ENCODE data around the gene CPNE2.

The CPNE2 gene

GRCh38 chr16:57113042-57113453, 20.7 kb downstream of the CPNE2 start:
- Mint-ChIP-seq H3K36me3 (peaks cover 15 to 29% of the 10 kb centered on the region in 2 donors), H3K9me3 (no peaks in the 10 kb centered on the region), H3K4me1 (peaks cover 0 to 11% of the 10 kb centered on the region in 2 donors), H3K4me3 (no peak overlapping the region), H3K27ac (no peak overlapping the region), H3K27me3 (no peaks in the 10 kb centered on the region)
- DNase-seq (no peak), ATAC-seq (replicated peaks) (peak in 1 of 2 donors; percentile 55)

- Mint-ChIP-seq H3K4me3 (no peak overlapping the region), H3K9me3 (no peaks in the 10 kb centered on the region), H3K4me1 (peaks cover 0 to 8% of the 10 kb centered on the region in 2 donors), H3K27ac (peak overlapping the region; percentile 51), H3K27me3 (no peaks in the 10 kb centered on the region), H3K36me3 (peaks cover 17 to 33% of the 10 kb centered on the region in 2 donors)
- ATAC-seq (replicated peaks) = no peak
- DNase-seq = no peak
These were observed 21.3 kb downstream of the CPNE2 start for GRCh38 chr16:57113664-57114063.

GRCh38 chr16:57115168-57115513, 22.8 kb downstream of the CPNE2 start:
- no peaks in the 10 kb centered on the region for H3K27me3 Mint-ChIP-seq
- peaks cover 17 to 33% of the 10 kb centered on the region in 2 donors for H3K36me3 Mint-ChIP-seq
- no peaks in the 10 kb centered on the region for H3K9me3 Mint-ChIP-seq
- H3K4me3 Mint-ChIP-seq = no peak overlapping the region
- H3K27ac Mint-ChIP-seq = no peak overlapping the region
- no peak for ATAC-seq (replicated peaks)
- peaks cover 6 to 16% of the 10 kb centered on the region in 2 donors for H3K4me1 Mint-ChIP-seq
- DNase-seq = no peak

GRCh38 chr16:57115514-57116182, 23.3 kb downstream of the CPNE2 start:
- no peaks in the 10 kb centered on the region for H3K9me3 Mint-ChIP-seq
- H3K27ac Mint-ChIP-seq = no peak overlapping the region
- H3K36me3 Mint-ChIP-seq = peaks cover 19 to 30% of the 10 kb centered on the region in 2 donors
- peaks cover 6 to 16% of the 10 kb centered on the region in 2 donors for H3K4me1 Mint-ChIP-seq
- ATAC-seq (replicated peaks) (no peak), DNase-seq (no peak)
- H3K27me3 Mint-ChIP-seq = no peaks in the 10 kb centered on the region
- H3K4me3 Mint-ChIP-seq = no peak overlapping the region

GRCh38 chr16:57118461-57119084, 26.2 kb downstream of the CPNE2 start:
- H3K36me3 Mint-ChIP-seq = peaks cover 28 to 32% of the 10 kb centered on the region in 2 donors
- H3K27ac Mint-ChIP-seq = no peak overlapping the region
- ATAC-seq (replicated peaks) (no peak), DNase-seq (no peak)
- H3K27me3 Mint-ChIP-seq = no peaks in the 10 kb centered on the region
- H3K4me1 Mint-ChIP-seq = peaks cover 6 to 9% of the 10 kb centered on the region in 2 donors
- H3K9me3 Mint-ChIP-seq = no peaks in the 10 kb centered on the region
- H3K4me3 Mint-ChIP-seq = no peak overlapping the region

- DNase-seq = no peak
- Mint-ChIP-seq H3K4me3 (no peak overlapping the region), H3K4me1 (peaks cover 14 to 19% of the 10 kb centered on the region in 2 donors)
These were observed 31.0 kb downstream of the CPNE2 start for GRCh38 chr16:57123216-57123973.

GRCh38 chr16:57123974-57124674, 31.7 kb downstream of the CPNE2 start:
- Mint-ChIP-seq H3K9me3 (peaks cover 0 to 4% of the 10 kb centered on the region in 2 donors), H3K4me3 (no peak overlapping the region), H3K27ac (no peak overlapping the region), H3K27me3 (no peaks in the 10 kb centered on the region), H3K36me3 (peaks cover 36 to 43% of the 10 kb centered on the region in 2 donors), H3K4me1 (peaks cover 17 to 24% of the 10 kb centered on the region in 2 donors)
- DNase-seq (no peak), ATAC-seq (replicated peaks) (no peak)

More at GRCh38 chr16:57123216-57123973, 31.0 kb downstream of the CPNE2 start:
- Mint-ChIP-seq H3K36me3 (peaks cover 35 to 39% of the 10 kb centered on the region in 2 donors), H3K9me3 (peaks cover 0 to 4% of the 10 kb centered on the region in 2 donors), H3K27me3 (no peaks in the 10 kb centered on the region), H3K27ac (no peak overlapping the region)
- ATAC-seq (replicated peaks) = no peak

GRCh38 chr16:57125376-57125775, 33.0 kb downstream of the CPNE2 start:
- DNase-seq = no peak
- Mint-ChIP-seq H3K36me3 (peaks cover 38 to 50% of the 10 kb centered on the region in 2 donors), H3K4me3 (no peak overlapping the region), H3K27me3 (no peaks in the 10 kb centered on the region), H3K9me3 (peaks cover 0 to 4% of the 10 kb centered on the region in 2 donors), H3K27ac (no peak overlapping the region), H3K4me1 (peaks cover 13 to 18% of the 10 kb centered on the region in 2 donors)
- ATAC-seq (replicated peaks) = no peak

- ATAC-seq (replicated peaks) (no peak), DNase-seq (no peak)
- Mint-ChIP-seq H3K27ac (no peak overlapping the region), H3K4me1 (peaks cover 16 to 18% of the 10 kb centered on the region in 2 donors), H3K27me3 (no peaks in the 10 kb centered on the region), H3K4me3 (no peak overlapping the region), H3K9me3 (peaks cover 0 to 4% of the 10 kb centered on the region in 2 donors), H3K36me3 (peaks cover 33 to 51% of the 10 kb centered on the region in 2 donors)
These were observed 33.6 kb downstream of the CPNE2 start for GRCh38 chr16:57125969-57126368.

- Mint-ChIP-seq H3K27ac (no peak overlapping the region), H3K4me3 (no peak overlapping the region), H3K27me3 (no peaks in the 10 kb centered on the region), H3K36me3 (peaks cover 29 to 49% of the 10 kb centered on the region in 2 donors), H3K4me1 (peaks cover 16 to 18% of the 10 kb centered on the region in 2 donors), H3K9me3 (peaks cover 0 to 4% of the 10 kb centered on the region in 2 donors)
- ATAC-seq (replicated peaks) (no peak), DNase-seq (no peak)
These were observed 34.0 kb downstream of the CPNE2 start for GRCh38 chr16:57126411-57126810.

- DNase-seq (no peak), ATAC-seq (replicated peaks) (peak in 1 of 2 donors; percentile 40)
- H3K36me3 Mint-ChIP-seq = peaks cover 28 to 54% of the 10 kb centered on the region in 2 donors
- H3K9me3 Mint-ChIP-seq = peaks cover 0 to 4% of the 10 kb centered on the region in 2 donors
- no peak overlapping the region for H3K27ac Mint-ChIP-seq
- H3K4me1 Mint-ChIP-seq = peaks cover 22 to 23% of the 10 kb centered on the region in 2 donors
- H3K27me3 Mint-ChIP-seq = no peaks in the 10 kb centered on the region
- H3K4me3 Mint-ChIP-seq = no peak overlapping the region
These were observed 34.8 kb downstream of the CPNE2 start for GRCh38 chr16:57127037-57127763.

- no peak for ATAC-seq (replicated peaks)
- DNase-seq = no peak
- peaks cover 25 to 28% of the 10 kb centered on the region in 2 donors for H3K4me1 Mint-ChIP-seq
- H3K4me3 Mint-ChIP-seq = no peak overlapping the region
- peaks cover 28 to 54% of the 10 kb centered on the region in 2 donors for H3K36me3 Mint-ChIP-seq
- peaks cover 0 to 4% of the 10 kb centered on the region in 2 donors for H3K9me3 Mint-ChIP-seq
- no peaks in the 10 kb centered on the region for H3K27me3 Mint-ChIP-seq
- no peak overlapping the region for H3K27ac Mint-ChIP-seq
These were observed 35.5 kb downstream of the CPNE2 start for GRCh38 chr16:57127836-57128235.

- no peak overlapping the region for H3K27ac Mint-ChIP-seq
These were observed 36.5 kb downstream of the CPNE2 start for GRCh38 chr16:57128771-57129389.

More at GRCh38 chr16:57128771-57129389, 36.5 kb downstream of the CPNE2 start:
- DNase-seq = no peak
- H3K4me1 Mint-ChIP-seq = peaks cover 22 to 34% of the 10 kb centered on the region in 2 donors
- no peak overlapping the region for H3K4me3 Mint-ChIP-seq
- peaks cover 27 to 54% of the 10 kb centered on the region in 2 donors for H3K36me3 Mint-ChIP-seq
- H3K27me3 Mint-ChIP-seq = no peaks in the 10 kb centered on the region
- ATAC-seq (replicated peaks) = peak in 1 of 2 donors; percentile 33
- H3K9me3 Mint-ChIP-seq = peaks cover 0 to 4% of the 10 kb centered on the region in 2 donors

Measured in stimulated activated naive B cell treated with anti-CD40 and anti-IgM and Interleukin-4, amounts not matched to agents 10 μg/mL and 1 μg/mL and 100 μg/mL, for 72 hours (primary cell).